HCT116 (cell line): ENCODE data around the gene TRHDE. TPM values are rescaled to one million over a fixed set of nuclear protein-coding genes. Genes with fewer than 3 reads are reported as not detected.

Experiments
- ATAC-seq: fragments of 200-7000 bp; cut with Tn5 transposase; 2 replicates; pipeline ENCODE4 v1.9.1; 2020; ENCODE audit warnings: mild to moderate bottlenecking, moderate library complexity
- BruUV-seq: library from RNA; stranded (reverse); fragments of 400-500 nt; replicated peaks from 2 replicates; lab custom pipeline; 2021; lab: Mats Ljungman, UMichigan
- CTCF ChIA-PET: fragments of 300-600 bp; sonication (Branson Sonifier 250); formaldehyde crosslinking; loops from one replicate; lab custom pipeline; 2021; ENCODE audit warnings: antibody characterized with exemption; lab: Charles Lee
- POLR2A ChIA-PET: fragments of 300-600, 350-600 bp; sonication (Branson Sonifier 250); formaldehyde crosslinking; loops from one replicate; lab custom pipeline; 2021; ENCODE audit warnings: antibody characterized with exemption; lab: Charles Lee
- RAD21 ChIA-PET, 2 experiments: fragments of 300-600 bp; sonication (Branson Sonifier 250); formaldehyde crosslinking; loops; one replicate each; lab custom pipeline; 2023; ENCODE audit warnings: low total read pairs in 2 of 2; ENCODE audit not compliant: uncharacterized antibody in 2 of 2, unreplicated experiment in 2 of 2, low non-redundant PET in 1 of 2; lab: Charles Lee
- DNase-seq: peaks from one replicate; pipeline ENCODE4 v3.0.0-alpha.2; 2010; ENCODE audit warnings: low read depth, low spot score
- H2AFZ ChIP-seq: fragments of 200-600 bp; shearing (Covaris generic), sonication (generic); 2 replicates; pipeline ENCODE4 v1.6.1; 2017; ENCODE audit warnings: low read depth, mixed run types, mixed read lengths, antibody characterized with exemption, low read length; ENCODE audit not compliant: poor library complexity, severe bottlenecking
- H3K27ac ChIP-seq: 2 replicates; pipeline ENCODE4 v1.5.1; 2012; ENCODE audit warnings: low read depth, low read length
- H3K27me3 ChIP-seq: fragments of 200-600 bp; sonication (generic); 2 replicates; pipeline ENCODE4 v1.6.1; 2016; ENCODE audit warnings: mixed run types, low read length, mixed read lengths; ENCODE audit not compliant: insufficient read depth
- H3K36me3 ChIP-seq, 2 experiments: fragments of 200-500 bp in 1 of 2; fragments of 200-600 bp in 1 of 2; sonication (Bioruptor generic) in 1 of 2; sonication (generic) in 1 of 2; 2 replicates each; pipeline versions ENCODE4 v1.5.1 to v1.6.1; 2014 to 2016; ENCODE audit warnings: low read length in 2 of 2, inconsistent platforms in 1 of 2, mixed read lengths in 1 of 2, mixed run types in 1 of 2; ENCODE audit not compliant: insufficient read depth in 2 of 2, control insufficient read depth in 1 of 2
- H3K4me1 ChIP-seq, 2 experiments: fragments of 200-600 bp in 1 of 2; sonication (generic) in 1 of 2; 2 replicates each; pipeline versions ENCODE4 v1.5.1 to v1.6.1; 2012 to 2017; ENCODE audit warnings: low read length in 2 of 2, inconsistent platforms in 1 of 2, mild to moderate bottlenecking in 1 of 2, mixed read lengths in 1 of 2, mixed run types in 1 of 2, moderate library complexity in 1 of 2; ENCODE audit not compliant: insufficient read depth in 2 of 2, control insufficient read depth in 1 of 2
- H3K4me2 ChIP-seq: fragments of 200-600 bp; sonication (generic); 2 replicates; pipeline ENCODE4 v1.6.1; 2017; ENCODE audit warnings: mixed run types, low read length, mixed read lengths
- H3K4me3 ChIP-seq, 2 experiments: fragments of 200-600 bp in 1 of 2; sonication (generic) in 1 of 2; replicated peaks in 1 of 2; 2 replicates each; pipeline ENCODE4 v1.5.1; 2011 to 2016; ENCODE audit warnings: low read length in 2 of 2, control low read depth in 1 of 2, low read depth in 1 of 2, mild to moderate bottlenecking in 1 of 2, mixed read lengths in 1 of 2, mixed run types in 1 of 2
- H3K79me2 ChIP-seq: fragments of 200-600 bp; sonication (generic); 2 replicates; pipeline ENCODE4 v1.6.1; 2017; ENCODE audit warnings: mild to moderate bottlenecking, mixed run types, low read length, moderate library complexity, mixed read lengths; ENCODE audit not compliant: insufficient read depth
- H3K9ac ChIP-seq: fragments of 200-600 bp; sonication (generic); 2 replicates; pipeline ENCODE4 v1.6.1; 2016; ENCODE audit warnings: low read length, mixed read lengths
- H3K9me2 ChIP-seq: fragments of 200-600 bp; sonication (generic), shearing (Covaris generic); 2 replicates; pipeline ENCODE4 v1.6.1; 2017; ENCODE audit warnings: mixed run types, mild to moderate bottlenecking, moderate library complexity; ENCODE audit not compliant: insufficient read depth
- H3K9me3 ChIP-seq, 2 experiments: fragments of 200-500 bp in 1 of 2; fragments of 200-600 bp in 1 of 2; sonication (Bioruptor generic) in 1 of 2; sonication (generic) in 1 of 2; 2 replicates each; pipeline ENCODE4 v1.6.1; 2014 to 2017; ENCODE audit warnings: low read length in 2 of 2, mixed read lengths in 2 of 2, inconsistent platforms in 1 of 2, low read depth in 1 of 2, mild to moderate bottlenecking in 1 of 2, mixed run types in 1 of 2, moderate library complexity in 1 of 2; ENCODE audit not compliant: control insufficient read depth in 1 of 2, insufficient read depth in 1 of 2
- H4K20me1 ChIP-seq: fragments of 200-600 bp; sonication (generic), shearing (Covaris generic); 2 replicates; pipeline ENCODE4 v1.6.1; 2017; ENCODE audit warnings: mixed run types, mild to moderate bottlenecking, moderate library complexity; ENCODE audit not compliant: insufficient read depth
- EGR1 ChIP-seq: IDR thresholded peaks from 2 replicates; pipeline ENCODE4 v1.6.1; 2012; ENCODE audit warnings: low read depth
- ELF1 ChIP-seq: IDR thresholded peaks from 2 replicates; pipeline ENCODE4 v1.6.1; 2012; ENCODE audit warnings: low read depth, borderline replicate concordance
- EZH2 ChIP-seq: fragments of 200-600 bp; sonication (generic); IDR thresholded peaks from 2 replicates; pipeline ENCODE4 v1.6.1; 2017; ENCODE audit warnings: antibody characterized with exemption, mixed run types
- EZH2phosphoT487 ChIP-seq: fragments of 200-600 bp; IDR thresholded peaks from 2 replicates; pipeline ENCODE4 v1.6.1; 2018; ENCODE audit warnings: antibody characterized with exemption, borderline replicate concordance
- FOSL1 ChIP-seq: IDR thresholded peaks from 2 replicates; pipeline ENCODE4 v1.6.1; 2012; ENCODE audit warnings: low read depth
- RAD21 ChIP-seq: IDR thresholded peaks from 2 replicates; pipeline ENCODE4 v1.6.1; 2012; ENCODE audit warnings: low read depth, mild to moderate bottlenecking
- SP1 ChIP-seq: IDR thresholded peaks from 2 replicates; pipeline ENCODE4 v1.6.1; 2012; ENCODE audit warnings: low read depth
- SRF ChIP-seq: IDR thresholded peaks from 2 replicates; pipeline ENCODE4 v1.6.1; 2012; ENCODE audit warnings: low read depth
- YY1 ChIP-seq: IDR thresholded peaks from 2 replicates; pipeline ENCODE4 v1.6.1; 2011; ENCODE audit warnings: low read length, low read depth, moderate library complexity, mild to moderate bottlenecking; ENCODE audit not compliant: insufficient replicate concordance; ENCODE audit errors: extremely low read depth
- ZFX ChIP-seq: fragments of 450-650 bp; IDR thresholded peaks from 2 replicates; pipeline ENCODE4 v1.6.1; 2017
- intact Hi-C: fragments of 100-400 bp; cut with micrococcal nuclease; formaldehyde crosslinking; loops from 2 replicates; pipeline ENCODE4 v1.10.0; 2022
- total RNA-seq: library from RNA; stranded (reverse); gene quantifications from one replicate; pipeline ENCODE4 v1.2.1, GENCODE V29; 2021; ENCODE audit not compliant: unreplicated experiment
- TF ChIP-seq, protein P1 (sequence below): IDR thresholded peaks from 2 replicates; pipeline ENCODE4 v1.6.1; 2012
- TF ChIP-seq, protein P2 (sequence below), 3 experiments: fragments of 200-600 bp in 1 of 3; sonication (generic) in 1 of 3; IDR thresholded peaks in 2 of 3; conservative IDR thresholded peaks in 1 of 3; 2 replicates each; pipeline ENCODE4 v1.5.1; 2012 to 2017; ENCODE audit warnings: low read depth in 2 of 3, low read length in 2 of 3, antibody characterized with exemption in 1 of 3, borderline replicate concordance in 1 of 3, control low read depth in 1 of 3, mild to moderate bottlenecking in 1 of 3, mixed read lengths in 1 of 3, mixed run types in 1 of 3, moderate library complexity in 1 of 3; ENCODE audit not compliant: insufficient read depth in 1 of 3

The TRHDE gene
- total RNA-seq, 1 experiment from 2014 or later = 2.9 TPM

DNA sequence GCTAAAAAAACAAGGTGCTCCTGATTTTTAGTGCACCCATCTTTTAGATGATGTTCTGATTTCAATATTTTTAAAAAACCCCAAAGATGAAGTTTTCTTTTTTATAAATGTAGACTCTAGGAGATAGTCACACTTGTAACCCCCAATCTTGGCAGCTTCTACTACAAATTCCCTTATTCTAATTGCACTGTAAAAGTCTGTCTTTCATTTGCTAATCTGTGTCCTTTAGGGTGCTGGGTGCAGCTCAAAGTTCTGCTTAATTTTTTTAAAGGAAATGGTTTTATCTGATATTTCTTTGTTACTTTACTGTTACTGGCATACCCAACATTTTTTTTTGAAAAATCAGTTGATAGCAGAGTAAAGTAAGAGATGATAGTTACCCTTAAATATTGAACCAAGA is 172.0 kb downstream of the TRHDE start:
- CTCF ChIA-PET = no interaction called here
- no peaks in the 10 kb centered on the region for H3K4me1 ChIP-seq
- no peak overlapping the region for H2AFZ ChIP-seq
- H4K20me1 ChIP-seq = no peaks in the 10 kb centered on the region
- no peak for DNase-seq
- no peak overlapping the region for H3K4me2 ChIP-seq
- no peak overlapping the region for H3K4me3 ChIP-seq
- RAD21 ChIA-PET = no interaction called here
- H3K9ac ChIP-seq = no peak overlapping the region
- no peaks in the 10 kb centered on the region for H3K36me3 ChIP-seq
- BruUV-seq = no TSS peak
- H3K27me3 ChIP-seq = no peaks in the 10 kb centered on the region
- no peaks in the 10 kb centered on the region for H3K9me2 ChIP-seq
- H3K9me3 ChIP-seq = no peaks in the 10 kb centered on the region
- H3K27ac ChIP-seq = no peak overlapping the region
- POLR2A ChIA-PET = no interaction called here
- H3K79me2 ChIP-seq = no peaks in the 10 kb centered on the region
- TF ChIP-seq, protein P1, sequence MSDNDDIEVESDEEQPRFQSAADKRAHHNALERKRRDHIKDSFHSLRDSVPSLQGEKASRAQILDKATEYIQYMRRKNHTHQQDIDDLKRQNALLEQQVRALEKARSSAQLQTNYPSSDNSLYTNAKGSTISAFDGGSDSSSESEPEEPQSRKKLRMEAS = no peak
- TF ChIP-seq EZH2 = no peak
- TF ChIP-seq, protein P2, sequence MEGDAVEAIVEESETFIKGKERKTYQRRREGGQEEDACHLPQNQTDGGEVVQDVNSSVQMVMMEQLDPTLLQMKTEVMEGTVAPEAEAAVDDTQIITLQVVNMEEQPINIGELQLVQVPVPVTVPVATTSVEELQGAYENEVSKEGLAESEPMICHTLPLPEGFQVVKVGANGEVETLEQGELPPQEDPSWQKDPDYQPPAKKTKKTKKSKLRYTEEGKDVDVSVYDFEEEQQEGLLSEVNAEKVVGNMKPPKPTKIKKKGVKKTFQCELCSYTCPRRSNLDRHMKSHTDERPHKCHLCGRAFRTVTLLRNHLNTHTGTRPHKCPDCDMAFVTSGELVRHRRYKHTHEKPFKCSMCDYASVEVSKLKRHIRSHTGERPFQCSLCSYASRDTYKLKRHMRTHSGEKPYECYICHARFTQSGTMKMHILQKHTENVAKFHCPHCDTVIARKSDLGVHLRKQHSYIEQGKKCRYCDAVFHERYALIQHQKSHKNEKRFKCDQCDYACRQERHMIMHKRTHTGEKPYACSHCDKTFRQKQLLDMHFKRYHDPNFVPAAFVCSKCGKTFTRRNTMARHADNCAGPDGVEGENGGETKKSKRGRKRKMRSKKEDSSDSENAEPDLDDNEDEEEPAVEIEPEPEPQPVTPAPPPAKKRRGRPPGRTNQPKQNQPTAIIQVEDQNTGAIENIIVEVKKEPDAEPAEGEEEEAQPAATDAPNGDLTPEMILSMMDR (IDR thresholded peaks at IDR 0.05 in 2 of 3, conservative IDR thresholded peaks at IDR 0.05 in 1 of 3; ENCODE audit: borderline replicate concordance in 1 of 3, insufficient read depth in 1 of 3, low read depth in 2 of 3, low read length in 2 of 3) = no peak
- TF ChIP-seq ZFX = no peak
- TF ChIP-seq EZH2phosphoT487 = no peak
- TF ChIP-seq FOSL1 = no peak
- TF ChIP-seq ELF1 = no peak
- no peak for TF ChIP-seq YY1
- no peak for TF ChIP-seq RAD21
- no peak for TF ChIP-seq EGR1
- TF ChIP-seq SRF = no peak
- no peak for TF ChIP-seq SP1
- intact Hi-C loops = no loop called here
- no peak for ATAC-seq
